ENCODE results near the gene ZNF354B. TPM values are rescaled to one million over a fixed set of nuclear protein-coding genes. Genes with fewer than 3 reads are reported as not detected.
"Not testable (repeated sequence)": the region's sequence is repeated elsewhere in the genome, so short reads cannot be mapped to it uniquely, and the experiment has no call there.

Gene ZNF354B
- total RNA-seq, 1 donor, result 5.7 TPM

DNA sequence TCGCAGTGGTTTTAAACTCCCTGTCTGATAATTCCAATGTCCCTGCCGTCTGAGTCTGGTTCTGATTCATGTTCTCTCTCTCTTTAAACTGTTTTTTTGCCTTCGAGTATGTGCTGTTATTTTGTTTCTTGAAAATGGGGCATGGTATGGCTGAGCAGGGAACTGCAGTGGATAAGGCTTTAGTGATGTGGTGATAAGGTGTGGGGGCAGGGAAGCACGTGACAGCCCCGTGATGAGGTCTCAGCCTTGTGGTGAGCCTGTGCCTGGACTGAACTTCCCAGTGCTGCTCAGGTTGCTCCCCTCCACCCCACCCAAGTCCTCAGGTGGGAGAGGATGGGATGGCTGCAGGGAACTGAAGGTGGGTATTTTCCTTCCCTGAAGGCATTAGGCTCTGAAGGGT is 5.5 kb upstream of the ZNF354B start:
- no peaks in the 10 kb centered on the region for H3K27me3 ChIP-seq (ENCODE audit: insufficient read depth, low read length)
- H3K4me1 ChIP-seq (ENCODE audit: insufficient read depth, low read length), result no peaks in the 10 kb centered on the region
- no peak overlapping the region for H3K4me3 ChIP-seq (ENCODE audit: low read length)
- no peaks in the 10 kb centered on the region for H3K9me3 ChIP-seq (ENCODE audit: low read depth, low read length)

DNA sequence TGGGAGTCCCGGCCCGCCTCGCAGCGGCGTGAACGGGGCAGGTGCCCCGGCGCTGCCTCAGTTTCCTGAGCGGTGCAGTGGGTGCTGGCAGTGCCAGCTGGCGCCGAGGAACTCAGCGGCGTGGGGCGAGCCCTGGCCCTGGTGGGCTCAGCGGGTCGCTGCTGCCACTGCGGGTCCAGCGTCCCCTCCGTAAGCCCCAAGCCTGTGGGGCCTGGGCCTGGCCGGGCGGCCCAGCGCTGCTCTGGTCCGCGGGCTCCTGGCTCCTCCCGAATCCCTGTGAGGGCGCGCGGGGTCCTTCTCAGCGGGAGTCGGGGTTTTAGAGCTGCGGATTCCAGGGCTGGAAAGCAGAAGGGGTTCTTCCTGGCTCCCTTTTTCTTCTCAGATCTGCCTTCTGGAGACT is 862 bp downstream of the ZNF354B start:
- H3K9me3 ChIP-seq (ENCODE audit: low read depth, low read length); H3K27me3 ChIP-seq (ENCODE audit: insufficient read depth, low read length): not testable (repeated sequence)
- peaks cover 10% of the 10 kb centered on the region for H3K4me1 ChIP-seq (ENCODE audit: insufficient read depth, low read length)
- peak overlapping the region; percentile 67 for H3K4me3 ChIP-seq (ENCODE audit: low read length)

DNA sequence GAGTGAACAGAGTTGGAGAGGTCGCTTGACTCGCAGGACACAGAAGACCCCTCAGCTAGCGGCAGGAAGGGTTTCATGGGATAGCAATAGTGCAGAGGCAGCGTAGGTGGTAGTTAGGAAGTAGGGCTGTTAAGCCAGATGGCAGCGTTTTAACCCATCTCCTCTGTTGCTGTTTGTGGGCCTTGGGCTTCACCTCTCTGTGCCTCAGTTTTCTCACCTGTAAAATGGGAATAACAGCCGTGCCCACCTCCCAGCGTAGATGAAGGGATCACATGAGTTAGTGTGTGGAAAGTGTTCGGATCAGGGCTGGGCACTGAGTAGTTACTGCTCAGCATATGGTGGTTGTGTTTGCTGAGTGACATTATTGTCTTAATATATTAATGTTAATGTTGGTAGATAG is 1.9 kb downstream of the ZNF354B start:
- Histone ChIP-seq H3K9me3 (ENCODE audit: low read depth, low read length) (no peaks in the 10 kb centered on the region), H3K4me3 (ENCODE audit: low read length) (no peak overlapping the region), H3K27me3 (ENCODE audit: insufficient read depth, low read length) (no peaks in the 10 kb centered on the region), H3K4me1 (ENCODE audit: insufficient read depth, low read length) (peaks cover 10% of the 10 kb centered on the region)

DNA sequence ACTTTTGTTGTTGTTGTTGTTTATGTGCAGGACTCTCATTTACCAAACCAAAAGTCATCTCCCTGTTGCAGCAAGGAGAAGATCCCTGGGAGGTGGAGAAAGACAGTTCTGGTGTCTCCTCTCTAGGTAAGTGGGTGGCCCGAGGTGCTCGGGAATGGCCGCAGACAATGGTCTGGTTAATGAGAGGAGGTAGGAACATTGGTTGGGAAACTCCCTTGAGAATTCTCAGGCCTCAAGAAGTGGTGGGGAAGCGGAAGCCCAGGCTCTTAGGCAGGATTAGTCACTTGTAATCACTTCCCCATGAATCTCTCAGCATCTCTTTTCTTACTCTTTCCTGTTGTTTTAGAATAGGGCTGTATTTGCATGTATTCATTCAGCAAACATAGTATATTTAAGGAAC is 7.2 kb downstream of the ZNF354B start:
- Histone ChIP-seq H3K27me3 (ENCODE audit: insufficient read depth, low read length) (no peaks in the 10 kb centered on the region), H3K9me3 (ENCODE audit: low read depth, low read length) (peaks cover 1% of the 10 kb centered on the region), H3K4me1 (ENCODE audit: insufficient read depth, low read length) (no peaks in the 10 kb centered on the region), H3K4me3 (ENCODE audit: low read length) (no peak overlapping the region)

DNA sequence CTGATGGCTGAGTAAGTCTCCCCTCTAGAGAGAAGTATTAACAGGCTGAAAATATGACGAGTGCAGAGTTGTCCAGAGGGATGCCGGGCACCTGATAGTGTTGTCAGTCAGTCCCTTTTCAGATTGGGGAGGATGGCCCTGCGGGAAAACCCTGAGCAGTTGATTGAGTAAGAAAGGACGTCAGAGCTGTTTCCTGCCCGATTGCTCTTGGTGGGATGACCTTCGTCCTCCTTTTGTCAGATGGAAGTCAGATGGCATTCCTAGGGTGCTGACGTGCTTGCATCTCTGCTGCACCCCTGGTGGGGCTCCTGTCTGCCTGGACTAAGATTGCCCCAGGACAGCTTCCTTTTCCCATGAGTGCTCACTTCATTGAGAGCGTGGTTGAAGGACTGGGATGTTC is 9.8 kb downstream of the ZNF354B start:
- Histone ChIP-seq H3K4me3 (ENCODE audit: low read length) (no peak overlapping the region), H3K27me3 (ENCODE audit: insufficient read depth, low read length) (no peaks in the 10 kb centered on the region), H3K4me1 (ENCODE audit: insufficient read depth, low read length) (no peaks in the 10 kb centered on the region), H3K9me3 (ENCODE audit: low read depth, low read length) (peaks cover 23% of the 10 kb centered on the region)

DNA sequence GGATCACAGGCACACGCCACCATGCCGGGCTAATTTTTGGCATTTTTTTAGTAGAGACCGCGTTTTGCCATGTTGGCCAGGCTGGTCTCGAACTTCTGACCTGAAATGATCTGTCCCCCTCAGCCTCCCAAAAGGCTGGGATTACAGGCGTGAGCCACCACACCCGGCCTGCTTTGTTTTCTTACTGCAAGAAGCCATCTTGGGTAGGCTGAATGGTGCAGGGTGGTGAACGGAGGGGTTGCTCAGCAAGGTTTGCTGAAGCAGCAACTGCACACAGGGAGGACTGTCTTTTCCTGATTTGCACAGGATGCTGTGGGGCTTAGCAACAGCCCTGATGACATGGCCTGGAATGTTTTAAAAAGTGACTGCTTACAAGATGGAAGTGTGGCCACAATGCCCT is 10.7 kb downstream of the ZNF354B start:
- H3K4me1 ChIP-seq (ENCODE audit: insufficient read depth, low read length), result no peaks in the 10 kb centered on the region
- no peak overlapping the region for H3K4me3 ChIP-seq (ENCODE audit: low read length)
- H3K9me3 ChIP-seq (ENCODE audit: low read depth, low read length), result peaks cover 24% of the 10 kb centered on the region
- H3K27me3 ChIP-seq (ENCODE audit: insufficient read depth, low read length), result no peaks in the 10 kb centered on the region

DNA sequence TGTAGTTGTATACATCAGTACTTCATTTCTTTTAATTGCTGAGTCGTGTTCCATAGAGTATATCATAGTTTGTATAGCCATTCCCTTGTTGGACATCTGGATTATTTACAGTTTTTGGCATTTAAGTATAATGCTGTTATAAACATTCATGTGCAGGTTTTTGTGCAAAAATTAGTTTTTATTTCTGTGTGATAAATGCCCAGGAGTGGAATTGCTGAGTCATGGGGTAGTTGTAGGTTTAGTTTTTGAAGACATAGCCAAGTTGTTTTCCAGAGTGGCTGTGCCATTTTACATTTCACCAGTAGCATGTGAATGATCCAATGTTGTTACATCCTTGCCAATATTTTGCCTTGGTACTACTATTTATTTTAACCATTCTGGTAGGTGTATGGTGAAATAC is 12.5 kb downstream of the ZNF354B start:
- Histone ChIP-seq H3K9me3 (ENCODE audit: low read depth, low read length) (peaks cover 32% of the 10 kb centered on the region), H3K27me3 (ENCODE audit: insufficient read depth, low read length) (no peaks in the 10 kb centered on the region), H3K4me3 (ENCODE audit: low read length) (no peak overlapping the region), H3K4me1 (ENCODE audit: insufficient read depth, low read length) (no peaks in the 10 kb centered on the region)

DNA sequence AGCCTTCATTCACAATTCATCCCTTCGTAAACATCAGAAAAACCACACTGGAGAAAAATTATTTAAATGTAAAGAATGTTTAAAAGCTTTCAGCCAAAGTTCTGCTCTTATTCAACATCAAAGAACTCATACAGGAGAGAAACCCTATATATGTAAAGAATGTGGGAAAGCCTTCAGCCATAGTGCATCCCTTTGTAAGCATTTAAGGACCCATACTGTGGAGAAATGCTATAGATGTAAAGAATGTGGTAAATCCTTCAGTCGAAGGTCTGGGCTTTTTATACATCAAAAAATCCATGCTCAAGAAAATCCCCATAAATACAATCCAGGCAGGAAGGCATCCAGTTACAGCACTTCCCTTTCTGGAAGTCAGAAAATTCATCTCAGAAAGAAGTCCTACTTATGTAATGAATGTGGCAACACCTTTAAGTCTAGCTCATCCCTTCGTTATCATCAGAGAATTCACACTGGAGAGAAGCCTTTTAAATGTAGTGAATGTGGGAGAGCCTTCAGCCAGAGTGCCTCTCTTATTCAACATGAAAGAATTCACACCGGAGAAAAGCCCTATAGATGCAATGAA is 23.5 kb downstream of the ZNF354B start:
- H3K4me1 ChIP-seq (ENCODE audit: insufficient read depth, low read length); H3K4me3 ChIP-seq (ENCODE audit: low read length); H3K27me3 ChIP-seq (ENCODE audit: insufficient read depth, low read length): not testable (repeated sequence)
- peaks cover 67% of the 10 kb centered on the region for H3K9me3 ChIP-seq (ENCODE audit: low read depth, low read length)

DNA sequence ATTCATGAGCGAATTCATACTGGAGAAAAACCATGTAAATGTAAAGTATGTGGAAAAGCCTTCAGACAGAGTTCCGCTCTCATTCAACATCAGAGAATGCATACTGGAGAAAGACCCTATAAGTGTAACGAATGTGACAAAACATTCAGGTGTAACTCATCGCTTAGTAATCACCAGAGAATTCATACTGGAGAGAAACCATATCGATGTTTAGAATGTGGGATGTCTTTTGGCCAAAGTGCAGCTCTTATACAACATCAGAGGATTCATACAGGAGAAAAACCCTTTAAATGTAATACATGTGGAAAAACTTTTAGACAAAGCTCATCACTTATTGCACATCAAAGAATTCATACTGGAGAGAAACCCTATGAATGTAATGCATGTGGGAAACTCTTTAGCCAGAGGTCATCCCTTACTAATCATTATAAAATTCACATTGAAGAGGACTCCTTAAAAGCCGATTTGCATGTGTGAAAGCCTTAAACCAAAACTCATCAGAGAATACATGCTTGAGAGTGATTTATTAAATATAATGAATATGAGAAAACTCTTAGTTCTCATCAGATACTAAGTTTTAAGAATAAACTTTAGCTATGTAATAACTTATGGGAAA is 24.2 kb downstream of the ZNF354B start:
- Histone ChIP-seq H3K4me3 (ENCODE audit: low read length) (no peak overlapping the region), H3K9me3 (ENCODE audit: low read depth, low read length) (peaks cover 75% of the 10 kb centered on the region), H3K27me3 (ENCODE audit: insufficient read depth, low read length) (no peaks in the 10 kb centered on the region), H3K4me1 (ENCODE audit: insufficient read depth, low read length) (no peaks in the 10 kb centered on the region)

DNA sequence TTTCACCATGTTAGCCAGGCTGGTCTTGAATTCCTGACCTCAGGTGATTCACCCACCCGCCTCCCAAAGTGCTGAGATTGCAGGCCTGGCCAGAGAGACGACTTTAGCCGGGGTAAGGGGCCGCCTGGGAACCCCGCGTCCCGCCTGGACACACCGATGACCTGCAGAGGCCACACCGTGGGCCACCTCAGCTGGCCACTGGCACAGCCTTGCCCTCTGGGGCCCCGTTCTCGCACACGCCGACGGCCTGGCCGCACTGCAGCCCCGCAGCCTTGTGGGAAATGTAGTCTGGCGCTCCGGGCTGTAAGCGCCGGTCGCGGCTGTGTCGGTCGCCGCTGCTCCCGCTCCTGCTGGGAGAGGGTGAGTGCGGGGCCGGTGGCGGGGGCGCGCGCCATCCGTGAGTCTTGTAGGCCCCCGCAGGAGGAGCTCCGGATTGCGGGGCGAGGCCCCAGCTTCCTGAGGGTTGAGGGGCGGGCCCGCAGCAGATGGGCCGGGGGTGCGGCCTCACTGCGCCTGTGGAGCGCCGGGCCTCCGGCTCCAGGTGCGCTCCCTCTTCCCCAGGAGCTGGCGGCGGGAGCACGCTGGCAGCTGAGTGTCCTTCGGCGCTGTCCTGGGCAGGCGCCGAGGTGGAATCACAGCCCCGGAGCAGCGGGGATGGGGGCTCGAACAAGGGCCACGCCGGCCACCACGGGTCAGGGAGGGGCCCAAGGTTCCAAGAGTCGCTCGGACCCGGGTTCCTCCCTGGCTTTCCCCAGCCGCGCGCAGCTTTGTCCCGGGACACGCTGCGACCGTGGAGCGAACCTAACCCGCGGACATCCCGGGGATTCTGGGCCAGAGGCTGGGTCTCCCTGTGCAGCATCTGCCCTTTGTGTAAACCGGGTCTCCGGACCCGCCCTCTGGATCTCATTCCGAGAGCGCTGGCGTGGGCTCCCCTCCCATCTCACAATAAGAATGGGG is 36.1 kb downstream of the ZNF354B start, which contains the start of gene ZFP2:
TSS of gene ZFP2 (plus strand) at position 299 of the 957 bp plus-strand sequence. CDS start 35,401 bp downstream, outside the sequence.
- Histone ChIP-seq H3K4me1 (ENCODE audit: insufficient read depth, low read length) (peaks cover 6% of the 10 kb centered on the region), H3K9me3 (ENCODE audit: low read depth, low read length) (no peaks in the 10 kb centered on the region), H3K4me3 (ENCODE audit: low read length) (peak within 1 kb of the TSS; percentile 43), H3K27me3 (ENCODE audit: insufficient read depth, low read length) (peaks cover 16% of the 10 kb centered on the region)

DNA sequence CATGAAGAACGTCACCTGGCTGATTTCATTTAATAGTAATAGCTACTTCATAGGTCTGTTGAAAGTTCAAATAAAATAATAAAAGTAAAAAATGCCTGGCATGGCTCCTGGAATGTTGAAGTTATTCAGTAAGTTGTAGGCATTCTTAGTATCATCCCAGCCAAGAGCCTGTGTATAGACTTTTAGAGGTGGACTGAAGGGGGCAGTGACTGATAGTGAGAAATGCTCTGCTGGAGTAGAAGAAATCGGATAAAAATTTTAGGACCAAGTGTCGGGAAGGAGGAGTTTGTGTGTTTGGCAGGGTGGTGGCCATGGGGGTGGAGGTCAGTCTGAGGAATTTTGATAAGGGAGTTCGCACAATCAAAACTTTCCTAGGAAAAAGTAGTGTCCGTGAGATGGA is 39.5 kb downstream of the ZNF354B start:
- H3K9me3 ChIP-seq (ENCODE audit: low read depth, low read length), result no peaks in the 10 kb centered on the region
- no peak overlapping the region for H3K4me3 ChIP-seq (ENCODE audit: low read length)
- H3K27me3 ChIP-seq (ENCODE audit: insufficient read depth, low read length), result peaks cover 16% of the 10 kb centered on the region
- peaks cover 6% of the 10 kb centered on the region for H3K4me1 ChIP-seq (ENCODE audit: insufficient read depth, low read length)

DNA sequence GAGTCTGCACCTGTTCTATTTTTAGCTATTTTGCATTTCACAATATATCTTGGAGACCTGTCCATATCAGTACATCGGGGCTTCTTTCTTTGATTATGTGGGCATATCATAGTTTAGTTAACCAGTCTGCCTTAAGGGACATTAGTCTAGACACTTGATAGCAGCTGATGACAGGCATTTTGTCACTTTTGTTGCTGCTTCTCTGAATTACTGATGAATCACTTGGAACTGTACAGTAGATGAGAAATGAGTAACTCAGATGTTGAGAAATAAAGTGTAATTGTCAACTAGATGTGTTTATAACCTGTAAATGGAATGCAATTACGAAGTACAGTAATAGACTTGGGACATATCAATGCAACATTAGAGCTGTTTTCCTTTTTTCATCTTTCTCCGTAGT is 43.1 kb downstream of the ZNF354B start:
- Histone ChIP-seq H3K9me3 (ENCODE audit: low read depth, low read length) (no peaks in the 10 kb centered on the region), H3K27me3 (ENCODE audit: insufficient read depth, low read length) (no peaks in the 10 kb centered on the region), H3K4me1 (ENCODE audit: insufficient read depth, low read length) (no peaks in the 10 kb centered on the region), H3K4me3 (ENCODE audit: low read length) (no peak overlapping the region)

DNA sequence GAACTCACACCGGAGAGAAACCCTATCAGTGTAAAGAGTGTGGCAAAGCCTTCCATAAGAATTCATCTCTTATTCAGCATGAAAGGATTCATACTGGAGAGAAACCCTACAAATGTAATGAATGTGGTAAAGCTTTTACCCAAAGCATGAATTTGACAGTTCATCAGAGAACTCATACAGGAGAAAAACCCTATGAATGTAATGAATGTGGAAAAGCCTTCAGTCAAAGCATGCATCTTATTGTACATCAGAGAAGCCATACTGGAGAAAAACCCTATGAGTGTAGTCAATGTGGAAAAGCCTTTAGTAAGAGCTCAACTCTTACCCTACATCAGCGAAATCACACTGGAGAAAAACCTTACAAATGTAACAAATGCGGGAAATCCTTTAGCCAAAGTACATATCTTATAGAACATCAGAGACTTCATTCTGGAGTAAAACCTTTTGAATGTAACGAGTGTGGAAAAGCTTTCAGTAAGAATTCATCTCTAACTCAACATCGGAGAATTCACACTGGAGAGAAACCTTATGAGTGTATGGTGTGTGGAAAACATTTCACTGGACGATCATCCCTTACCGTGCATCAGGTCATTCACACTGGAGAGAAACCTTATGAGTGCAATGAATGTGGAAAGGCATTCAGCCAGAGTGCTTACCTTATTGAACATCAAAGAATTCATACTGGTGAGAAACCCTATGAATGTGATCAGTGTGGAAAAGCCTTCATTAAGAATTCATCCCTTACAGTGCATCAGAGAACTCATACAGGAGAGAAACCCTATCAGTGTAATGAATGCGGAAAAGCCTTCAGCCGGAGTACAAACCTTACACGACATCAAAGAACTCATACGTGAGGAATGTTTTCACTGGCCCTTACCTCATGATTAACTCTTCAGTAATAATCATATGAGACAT is 72.3 kb downstream of the ZNF354B start:
- Histone ChIP-seq H3K4me3 (ENCODE audit: low read length) (no peak overlapping the region), H3K27me3 (ENCODE audit: insufficient read depth, low read length) (no peaks in the 10 kb centered on the region), H3K4me1 (ENCODE audit: insufficient read depth, low read length) (no peaks in the 10 kb centered on the region), H3K9me3 (ENCODE audit: low read depth, low read length) (peaks cover 89% of the 10 kb centered on the region)

Measured in mononuclear cell (primary cell).